SK-N-DZ (cell line): ENCODE data around the gene CENPO.

ENCODE experiments used
- DNase-seq: peaks from one replicate; pipeline ENCODE4 v3.0.0-alpha.2; 2015; ENCODE audit warnings: low spot score

Gene CENPO

GRCh38 chr2:24837996-24838513 lies 44.8 kb downstream of the CENPO start:
- DNase-seq, result no peak

- no peak for DNase-seq
These were observed 45.3 kb downstream of the CENPO start for GRCh38 chr2:24838541-24838940.

DNA sequence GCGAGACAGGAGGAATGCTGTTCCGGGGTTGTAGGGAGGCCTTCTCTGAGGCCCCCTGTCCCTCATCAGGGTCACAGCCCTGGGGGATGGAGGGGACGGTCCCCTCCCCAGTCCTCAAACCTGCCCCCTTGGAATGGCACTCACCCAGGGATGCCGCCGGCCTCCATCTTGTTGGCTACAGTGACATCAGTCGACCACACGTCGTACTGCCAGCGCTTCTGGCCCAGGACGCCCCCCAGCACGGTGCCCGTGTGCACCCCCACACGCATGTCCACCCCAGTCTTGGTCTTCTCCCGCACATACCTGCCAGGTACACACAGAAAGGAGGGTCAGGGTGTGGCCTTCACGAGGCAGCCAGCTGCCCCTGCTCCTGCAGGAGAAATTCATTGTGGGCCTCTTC lies 46.5 kb downstream of the CENPO start:
- DNase-seq, result no peak

DNA sequence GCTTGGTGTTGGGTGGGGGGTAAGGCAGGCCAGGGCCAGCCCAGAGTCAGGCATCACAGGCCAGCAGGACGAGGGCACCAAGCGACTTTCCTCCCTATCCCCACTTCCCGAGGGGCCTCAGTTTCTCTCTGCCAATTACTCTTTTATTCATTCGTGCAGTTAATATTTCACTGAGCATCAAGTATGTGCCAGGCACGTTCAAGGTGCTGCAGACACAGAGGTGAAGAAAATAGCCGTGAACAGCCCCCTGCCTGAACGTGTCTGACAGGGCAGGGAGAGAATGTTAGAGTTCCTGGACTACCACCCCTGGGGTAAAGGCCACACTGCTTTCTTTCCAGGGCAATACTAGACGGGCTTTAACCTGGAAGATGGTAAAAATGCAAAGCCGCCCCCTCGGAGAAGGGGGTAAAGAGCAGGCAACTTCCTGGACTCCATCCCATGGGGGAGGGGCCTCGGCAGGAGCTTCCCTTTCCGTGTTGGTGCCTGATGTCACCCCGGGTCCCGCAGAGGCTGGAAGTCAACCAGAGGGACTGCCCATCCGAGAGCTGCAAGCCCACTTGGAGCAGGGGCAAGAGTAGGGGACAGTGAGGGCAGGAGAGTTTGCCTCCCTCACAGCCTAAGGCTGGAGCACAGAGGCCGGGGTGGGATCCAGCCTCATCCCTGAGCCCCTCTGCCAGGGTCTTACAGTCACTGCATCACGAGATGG lies 47.1 kb downstream of the CENPO start:
- DNase-seq, result no peak

- no peak for DNase-seq
These were observed 48.0 kb downstream of the CENPO start for GRCh38 chr2:24840962-24841945.

DNA sequence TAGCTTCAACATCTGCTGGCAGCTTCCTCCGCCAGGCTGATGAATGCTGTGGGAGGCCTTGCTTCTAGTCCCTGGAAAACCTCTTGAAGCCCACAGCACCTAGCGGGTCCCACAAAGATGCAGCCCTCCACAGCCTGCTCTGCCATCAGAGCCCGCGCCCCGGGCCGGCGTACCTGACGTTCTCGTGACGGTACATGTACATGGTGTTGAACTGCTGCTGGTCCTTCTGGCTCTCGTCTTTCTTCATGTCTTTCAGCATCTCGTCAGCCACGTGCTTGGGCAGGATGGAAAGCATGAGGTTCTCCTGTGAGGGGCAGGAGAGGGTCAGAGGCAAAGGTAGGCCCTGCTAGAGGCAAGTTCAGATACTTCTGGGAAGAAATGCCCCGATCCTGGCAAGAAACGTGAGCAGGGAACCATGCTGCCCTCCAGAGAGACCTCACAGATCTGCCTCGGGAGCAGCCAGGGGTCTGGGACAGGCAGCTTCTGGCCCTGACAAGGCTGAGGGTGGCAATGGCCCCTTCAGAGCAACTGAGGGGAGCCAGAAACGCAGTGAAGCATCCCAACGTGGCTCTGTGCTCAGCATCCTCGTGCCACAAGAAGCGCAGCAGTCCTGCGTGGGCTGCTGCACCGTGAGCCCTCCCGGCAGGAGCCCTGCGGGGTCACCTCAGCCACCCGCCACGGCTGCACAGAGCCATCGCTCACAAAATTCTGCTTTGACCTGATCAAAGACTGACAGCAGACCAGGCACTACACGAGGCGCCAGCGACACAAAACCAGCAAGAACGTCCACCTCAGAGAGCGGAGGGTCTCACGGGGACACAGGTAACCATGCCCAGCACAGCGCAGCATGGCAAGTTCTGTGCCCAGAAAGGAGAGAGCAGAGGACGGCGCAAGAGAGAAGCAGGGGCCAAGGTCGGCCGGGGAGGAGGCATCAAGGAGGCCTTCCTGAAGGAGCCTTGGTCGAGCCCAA lies 49.1 kb downstream of the CENPO start:
- no peak for DNase-seq

DNA sequence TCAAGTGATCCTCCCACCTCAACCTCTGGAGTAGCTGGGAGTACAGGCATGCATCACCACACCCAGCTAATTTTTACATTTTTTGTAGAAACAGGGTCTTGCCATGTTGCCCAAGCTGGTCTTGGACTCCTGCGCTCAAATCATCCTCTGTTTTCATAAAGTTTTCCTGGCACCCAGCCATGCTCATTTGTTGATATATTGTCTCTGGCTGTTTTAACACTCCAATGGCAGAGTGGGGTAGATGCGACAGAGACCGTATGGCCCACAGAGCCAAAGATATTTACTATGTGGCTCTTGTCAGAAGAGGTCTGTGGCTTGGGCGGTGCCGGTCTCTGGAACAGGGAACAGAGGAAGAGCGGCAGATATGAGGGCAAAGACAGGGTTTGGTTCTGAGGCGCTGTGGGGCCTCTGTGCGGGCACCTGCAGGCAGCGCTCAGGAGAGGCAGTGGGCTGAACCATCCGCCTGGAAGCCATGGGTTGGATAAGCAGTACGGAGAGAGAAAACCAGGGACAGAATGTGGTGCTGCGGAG lies 50.2 kb downstream of the CENPO start:
- DNase-seq, result no peak

DNA sequence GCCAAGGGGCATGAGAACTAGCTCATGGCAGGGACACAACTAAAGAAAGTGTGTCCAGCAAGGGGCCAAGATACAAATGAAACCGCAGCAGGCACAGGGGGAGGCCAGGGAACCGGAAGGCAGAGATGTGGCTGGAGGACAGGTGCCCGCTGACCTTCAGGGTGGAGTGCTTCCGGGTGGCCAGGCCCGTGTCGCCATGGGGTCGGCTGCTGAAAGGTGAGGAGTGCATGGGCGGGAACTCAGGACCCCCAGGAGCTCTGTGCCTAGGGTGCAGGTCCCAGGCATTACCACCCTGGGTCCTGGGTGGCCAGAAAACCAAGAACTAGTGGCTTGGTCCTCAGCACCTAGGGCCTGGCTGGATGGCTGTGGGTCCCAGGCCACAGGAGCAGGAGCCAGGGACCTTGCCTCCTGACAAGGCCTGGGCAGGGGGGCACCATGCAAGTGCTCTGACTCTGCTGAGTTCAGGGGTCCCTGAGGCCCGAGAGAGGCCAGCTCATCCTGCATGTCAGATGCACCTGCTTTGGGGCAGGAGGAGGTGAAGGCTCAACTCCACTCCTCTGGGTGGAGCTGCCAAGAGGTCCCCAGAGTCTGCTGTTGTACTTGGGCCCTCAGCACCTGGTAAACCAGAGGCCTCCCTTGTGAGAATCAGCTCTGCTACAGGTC lies 50.9 kb downstream of the CENPO start:
- DNase-seq, result no peak

GRCh38 chr2:24845691-24846090 lies 52.5 kb downstream of the CENPO start:
- no peak for DNase-seq

DNA sequence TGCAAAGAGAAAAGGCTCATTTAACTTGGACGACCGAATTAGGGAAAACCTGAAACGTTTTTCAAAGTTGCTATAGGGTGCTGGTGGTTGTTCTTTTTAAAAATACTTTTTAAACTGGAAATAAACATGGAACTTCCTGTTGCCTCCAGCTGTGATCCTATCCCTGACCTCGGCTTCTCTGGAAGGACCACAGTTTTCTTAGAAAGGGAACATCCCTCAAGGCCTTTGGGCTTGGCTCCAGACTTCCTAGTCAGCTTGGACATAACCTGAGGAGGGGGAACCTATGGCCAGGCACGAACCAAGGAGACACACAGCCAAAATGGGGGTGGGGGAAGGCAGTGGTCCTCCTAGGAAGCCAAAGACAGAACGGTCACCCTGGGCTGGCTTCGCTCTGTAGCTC lies 57.7 kb downstream of the CENPO start:
- no peak for DNase-seq

GRCh38 chr2:24852026-24852425 lies 58.8 kb downstream of the CENPO start:
- DNase-seq, result no peak

- DNase-seq, result no peak
These were observed 59.3 kb downstream of the CENPO start for GRCh38 chr2:24852431-24853020.

DNA sequence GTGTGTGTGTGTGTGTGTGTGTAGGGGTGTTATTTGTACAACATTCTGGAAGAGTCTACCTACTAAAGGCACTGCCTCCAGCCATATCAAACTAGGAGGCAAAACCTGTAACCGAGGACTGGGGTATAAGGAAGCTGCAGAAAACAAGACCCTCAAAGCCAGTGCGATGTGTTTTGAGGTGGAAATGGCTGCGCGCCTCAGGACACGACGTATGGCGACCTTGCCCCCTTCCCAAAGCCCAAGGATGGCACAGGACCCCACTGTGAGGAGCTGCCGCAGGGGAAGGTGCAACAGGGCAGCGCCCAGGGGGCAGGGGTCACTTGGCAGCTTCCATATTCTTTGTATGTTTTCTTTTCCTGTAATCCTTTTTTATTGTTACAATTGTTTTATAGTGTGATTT lies 59.8 kb downstream of the CENPO start:
- DNase-seq, result no peak

GRCh38 chr2:24853996-24854395 lies 60.8 kb downstream of the CENPO start:
- DNase-seq, result no peak

- no peak for DNase-seq
These were observed 61.9 kb downstream of the CENPO start for GRCh38 chr2:24855022-24855622.

DNA sequence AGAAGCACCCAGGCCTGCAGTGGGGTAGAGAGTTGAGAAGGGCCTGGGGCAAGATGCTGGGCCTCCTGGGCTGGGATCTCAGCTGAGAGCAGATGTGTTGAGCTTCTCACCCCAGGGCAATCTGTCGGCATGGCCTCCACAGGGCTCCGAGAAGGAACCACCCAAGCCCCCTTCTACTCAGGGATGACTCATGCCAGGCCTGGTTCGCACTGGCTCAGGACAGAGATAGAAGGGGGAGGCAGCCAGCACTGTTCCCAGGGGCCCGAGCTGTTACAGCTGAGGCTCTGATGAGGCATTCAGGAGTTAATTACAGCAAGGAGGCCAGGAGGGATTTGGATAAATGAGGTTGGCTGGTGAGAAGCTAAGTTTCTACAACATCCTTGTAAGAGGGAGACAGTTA lies 62.5 kb downstream of the CENPO start:
- no peak for DNase-seq

DNA sequence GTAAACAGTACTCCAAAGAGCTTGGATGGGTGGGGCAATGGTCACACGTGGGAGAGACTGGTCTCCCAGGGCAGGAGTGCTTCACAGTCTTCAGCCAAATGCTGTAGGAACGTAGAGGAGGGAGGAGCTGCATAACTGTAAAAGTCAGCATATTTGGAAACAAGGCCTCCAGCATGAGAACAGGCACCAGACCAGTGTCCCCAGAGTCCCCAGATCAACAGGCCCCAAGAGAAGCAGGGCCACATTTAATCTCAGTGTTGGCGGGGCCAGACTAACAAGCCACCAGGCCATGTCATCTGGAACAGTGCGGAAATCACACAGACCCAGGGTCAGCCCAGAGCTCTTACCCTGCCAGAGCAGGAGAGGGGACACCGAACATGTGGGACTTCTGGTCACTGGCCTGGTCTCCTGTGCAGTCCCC lies 63.6 kb downstream of the CENPO start:
- no peak for DNase-seq

GRCh38 chr2:24857746-24858145 lies 64.5 kb downstream of the CENPO start:
- no peak for DNase-seq

DNA sequence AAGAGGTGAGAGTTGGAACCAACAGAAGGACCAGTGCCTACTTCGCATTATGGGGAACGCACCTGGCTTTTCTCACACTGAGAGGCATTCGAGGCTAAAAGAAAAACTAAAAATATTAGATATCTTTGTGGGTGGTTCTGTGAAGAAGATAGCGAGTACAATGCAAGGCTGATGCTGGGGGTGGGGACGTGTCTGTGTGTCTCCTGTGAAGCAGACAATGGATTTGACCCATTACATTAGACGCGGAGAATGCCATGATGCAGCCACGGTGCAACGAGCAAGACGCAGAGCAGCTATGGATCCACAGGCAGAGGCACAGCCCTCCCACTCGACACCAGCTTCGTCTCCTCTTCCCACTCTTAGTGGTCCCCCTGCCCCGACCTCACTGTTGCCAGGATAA lies 65.8 kb downstream of the CENPO start:
- DNase-seq, result no peak
